T-helper 2 cell treated with Interferon-gamma antibody and Interleukin-4, amounts not matched to agents 100 ng/mL and 5 ng/mL, for 36 hours (primary cell): ENCODE measurements around the gene TUBB. TPM values are rescaled to one million over a fixed set of nuclear protein-coding genes. Genes with fewer than 3 reads are reported as not detected.
"Not testable (repeated sequence)": the region's sequence is repeated elsewhere in the genome, so short reads cannot be mapped to it uniquely, and the experiment has no call there.

Experiments used
- intact Hi-C: fragments of 100-400 bp; cut with micrococcal nuclease; formaldehyde crosslinking; loops from one replicate; pipeline ENCODE4 v1.15.1; 2023
- total RNA-seq: library from RNA; stranded (reverse); gene quantifications from 2 replicates; pipeline ENCODE4 v1.2.3, GENCODE V29; 2022

TUBB gene
- total RNA-seq, 1 donor from 2014 or later: 1,315 TPM

GRCh38 chr6:30717129-30717844 is 2.9 kb upstream of the TUBB start, which contains the start of gene MDC1:
Gene MDC1 (minus strand): TSS chr6:30717281. CDS start chr6:30715175, 2,106 bp downstream.
- intact Hi-C loops: loop anchor here (1.0 to 5.0 kb wide), 5 partner anchors 30 to 655 kb away; partner anchors contain the start of genes HLA-E, MRPS18B, POLR1H and PPP1R10

DNA sequence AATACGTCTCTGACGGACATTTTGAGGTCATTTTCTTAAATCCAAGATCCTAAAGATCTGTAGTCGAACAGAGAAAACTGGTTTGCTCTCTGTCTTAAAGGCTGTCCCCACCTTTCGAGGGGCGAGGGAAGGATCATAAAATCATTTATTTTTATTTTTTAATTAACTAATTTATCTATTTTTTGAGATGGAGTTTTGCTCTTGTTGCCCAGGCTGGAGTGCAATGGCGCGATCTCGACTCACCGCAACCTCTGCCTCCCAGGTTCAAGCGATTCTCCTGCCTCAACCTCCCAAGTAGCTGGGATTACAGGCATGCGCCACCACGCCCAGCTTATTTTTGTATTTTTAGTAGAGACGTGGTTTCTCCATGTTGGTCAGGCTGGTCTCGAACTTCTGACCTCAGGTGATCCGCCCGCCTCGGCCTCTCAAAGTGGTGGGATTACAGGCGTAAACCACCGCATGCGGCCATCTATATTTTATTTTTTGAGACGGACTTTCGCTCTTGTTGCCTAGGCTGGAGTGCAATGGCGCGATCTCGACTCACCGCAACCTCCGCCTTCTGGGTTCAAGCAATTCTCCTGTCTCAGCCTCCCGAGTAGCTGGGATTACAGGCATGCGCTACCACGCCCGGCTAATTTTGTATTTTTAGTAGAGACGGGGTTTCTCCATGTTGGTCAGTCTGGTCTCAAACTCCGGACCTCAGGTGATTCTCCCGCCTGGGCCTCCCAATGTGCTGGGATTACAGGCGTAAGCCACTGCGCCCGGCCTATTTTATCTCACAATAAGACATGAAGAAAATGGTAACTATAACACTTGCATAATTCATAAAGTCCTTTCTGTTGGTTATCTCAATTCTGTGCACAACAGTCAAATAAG is 2.1 kb upstream of the TUBB start:
- intact Hi-C loops: loop anchor here (1.0 to 5.0 kb wide), 5 partner anchors 31 to 656 kb away; partner anchors contain the start of genes HLA-E, MRPS18B, POLR1H and PPP1R10

GRCh38 chr6:30719356-30719755 is 796 bp upstream of the TUBB start:
- intact Hi-C loops: loop anchor here (5.0 kb wide), 1 partner anchor 657 kb away; the partner anchor contains the start of gene POLR1H

DNA sequence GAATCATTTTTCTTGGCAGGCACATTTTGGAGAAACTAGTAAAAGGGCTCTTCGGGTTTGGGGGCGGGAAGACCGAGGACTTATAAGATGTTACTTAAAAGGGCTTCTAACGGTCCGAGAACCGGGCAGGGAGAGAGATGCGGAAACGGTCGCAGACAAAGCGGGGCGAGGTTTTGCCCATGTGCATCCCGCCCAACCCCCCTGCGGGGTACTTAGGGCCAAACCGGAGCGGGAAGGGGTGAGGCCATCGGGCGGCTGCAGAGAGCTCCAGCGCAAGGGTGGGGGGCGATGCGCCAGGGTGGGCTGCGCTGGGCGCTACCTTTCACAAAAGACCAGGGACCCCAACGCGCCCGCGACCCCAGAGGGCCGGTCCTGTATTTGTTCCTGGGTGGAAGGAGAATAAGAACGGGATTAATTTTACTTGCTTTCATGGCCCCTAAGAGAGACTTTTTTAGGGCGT is 616 bp downstream of the TUBB start:
- intact Hi-C loops: loop anchor here (1.0 to 2.0 kb wide), 4 partner anchors 17 to 164 kb away; partner anchors contain the start of genes C6orf136, GNL1 and PRR3

GRCh38 chr6:30721198-30722024 is 1.3 kb downstream of the TUBB start:
- intact Hi-C loops: loop anchor here (1.0 to 2.0 kb wide), 4 partner anchors 16 to 165 kb away; partner anchors contain the start of genes GNL1 and PRR3

- intact Hi-C loops: loop anchor here (1.0 kb wide), 1 partner anchor 43 kb away; no protein-coding TSS in a partner anchor
These were observed 1.8 kb downstream of the TUBB start for GRCh38 chr6:30722025-30722279.

- intact Hi-C loops: loop anchor here (1.0 kb wide), 1 partner anchor 43 kb away; no protein-coding TSS in a partner anchor
These were observed 2.3 kb downstream of the TUBB start for GRCh38 chr6:30722280-30723112.

GRCh38 chr6:30723159-30723842 is 3.1 kb downstream of the TUBB start:
- intact Hi-C loops: not testable (repeated sequence)

DNA sequence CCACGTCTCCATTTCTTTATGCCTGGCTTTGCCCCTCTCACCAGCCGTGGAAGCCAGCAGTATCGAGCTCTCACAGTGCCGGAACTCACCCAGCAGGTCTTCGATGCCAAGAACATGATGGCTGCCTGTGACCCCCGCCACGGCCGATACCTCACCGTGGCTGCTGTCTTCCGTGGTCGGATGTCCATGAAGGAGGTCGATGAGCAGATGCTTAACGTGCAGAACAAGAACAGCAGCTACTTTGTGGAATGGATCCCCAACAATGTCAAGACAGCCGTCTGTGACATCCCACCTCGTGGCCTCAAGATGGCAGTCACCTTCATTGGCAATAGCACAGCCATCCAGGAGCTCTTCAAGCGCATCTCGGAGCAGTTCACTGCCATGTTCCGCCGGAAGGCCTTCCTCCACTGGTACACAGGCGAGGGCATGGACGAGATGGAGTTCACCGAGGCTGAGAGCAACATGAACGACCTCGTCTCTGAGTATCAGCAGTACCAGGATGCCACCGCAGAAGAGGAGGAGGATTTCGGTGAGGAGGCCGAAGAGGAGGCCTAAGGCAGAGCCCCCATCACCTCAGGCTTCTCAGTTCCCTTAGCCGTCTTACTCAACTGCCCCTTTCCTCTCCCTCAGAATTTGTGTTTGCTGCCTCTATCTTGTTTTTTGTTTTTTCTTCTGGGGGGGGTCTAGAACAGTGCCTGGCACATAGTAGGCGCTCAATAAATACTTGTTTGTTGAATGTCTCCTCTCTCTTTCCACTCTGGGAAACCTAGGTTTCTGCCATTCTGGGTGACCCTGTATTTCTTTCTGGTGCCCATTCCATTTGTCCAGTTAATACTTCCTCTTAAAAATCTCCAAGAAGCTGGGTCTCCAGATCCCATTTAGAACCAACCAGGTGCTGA is 3.9 kb downstream of the TUBB start:
- intact Hi-C loops: not testable (repeated sequence)

GRCh38 chr6:30724906-30725667 is 4.9 kb downstream of the TUBB start:
- intact Hi-C loops: no loop called here

- intact Hi-C loops: no loop called here
These were observed 5.8 kb downstream of the TUBB start for GRCh38 chr6:30725713-30726505.

GRCh38 chr6:30726506-30727413 is 6.6 kb downstream of the TUBB start:
- intact Hi-C loops: no loop called here

DNA sequence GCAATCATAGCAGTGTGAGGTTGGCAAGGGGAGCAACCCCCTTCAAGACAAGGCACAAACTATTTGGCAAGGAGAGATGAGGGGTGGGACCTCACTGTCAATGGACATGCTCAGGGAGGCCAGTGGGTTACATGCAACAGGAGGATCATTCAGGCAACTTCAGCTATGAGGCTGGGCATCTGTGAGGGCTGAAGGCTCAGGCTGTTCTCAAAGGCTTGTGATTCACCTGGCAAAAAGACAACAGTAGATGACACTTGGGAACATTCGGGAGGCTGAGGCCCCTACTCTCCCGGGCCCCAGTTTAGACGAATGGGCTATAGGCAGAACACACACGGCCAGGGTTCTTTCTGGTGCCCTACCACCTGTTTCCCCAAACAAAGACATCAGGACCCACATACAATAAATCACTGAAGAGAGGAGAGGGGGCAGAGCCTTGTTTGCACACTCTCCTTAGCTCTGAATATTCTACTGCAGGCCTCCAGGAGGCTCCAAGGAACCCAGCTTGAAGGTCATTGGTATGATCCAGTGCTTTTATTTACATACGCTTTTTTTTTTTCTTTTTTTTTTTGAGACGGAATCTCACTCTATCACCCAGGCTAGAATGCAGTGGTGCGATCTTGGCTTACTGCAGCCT is 7.9 kb downstream of the TUBB start:
- intact Hi-C loops: no loop called here

- intact Hi-C loops: loop anchor here (2.0 kb wide), 1 partner anchor 190 kb away; no protein-coding TSS in a partner anchor
These were observed 10.7 kb downstream of the TUBB start for GRCh38 chr6:30730601-30731435.
